SK-N-SH (cell line): ENCODE measurements around the gene LMF1. TPM values are rescaled to one million over a fixed set of nuclear protein-coding genes. Genes with fewer than 3 reads are reported as not detected.

Source experiments
- CTCF ChIA-PET: fragments of 300-600, 350-600 bp; formaldehyde crosslinking; extraction: SDS; loops from one replicate; lab custom pipeline; 2021; lab: Yijun Ruan, JAX
- POLR2A ChIA-PET: fragments of 350-600 bp; sonication (Branson Sonifier 250); formaldehyde crosslinking; extraction: SDS; loops from one replicate; lab custom pipeline; 2020; ENCODE audit warnings: antibody characterized with exemption, inconsistent platforms; lab: Yijun Ruan, JAX
- DNase-seq: peaks from one replicate; pipeline ENCODE4 v3.0.0; 2012
- H2AFZ ChIP-seq: fragments of 200-600 bp; sonication (generic); 2 replicates; pipeline ENCODE4 v1.8.1; 2016; ENCODE audit warnings: antibody characterized with exemption, mild to moderate bottlenecking, low read depth
- H3F3A ChIP-seq: fragments of 200-600 bp; sonication (generic); replicated peaks from 2 replicates; pipeline ENCODE3; 2016; ENCODE audit warnings: antibody characterized with exemption, mild to moderate bottlenecking; ENCODE audit not compliant: insufficient read depth
- H3K27ac ChIP-seq, 2 experiments: fragments of 200-500 bp in 1 of 2; fragments of 200-600 bp in 1 of 2; sonication (Bioruptor generic) in 1 of 2; sonication (generic), shearing (Covaris generic) in 1 of 2; 2 replicates each; pipeline versions ENCODE4 v1.5.1 to v1.6.1; 2014 to 2016; ENCODE audit warnings: low read depth in 2 of 2, inconsistent platforms in 1 of 2, low read length in 1 of 2, mild to moderate bottlenecking in 1 of 2, mixed read lengths in 1 of 2
- H3K27me3 ChIP-seq: fragments of 200-600 bp; sonication (generic), shearing (Covaris generic); 2 replicates; pipeline ENCODE4 v1.6.1; 2016; ENCODE audit warnings: mixed run types; ENCODE audit not compliant: insufficient read depth
- H3K36me3 ChIP-seq, 2 experiments: fragments of 200-500 bp in 1 of 2; fragments of 200-600 bp in 1 of 2; sonication (Bioruptor generic) in 1 of 2; sonication (generic) in 1 of 2; replicated peaks in 1 of 2; 2 replicates each; pipeline versions ENCODE3 to v1.5.1; 2014 to 2016; ENCODE audit warnings: low read length in 1 of 2, mild to moderate bottlenecking in 1 of 2; ENCODE audit not compliant: insufficient read depth in 2 of 2, control insufficient read depth in 1 of 2
- H3K4me1 ChIP-seq, 2 experiments: fragments of 200-500 bp in 1 of 2; fragments of 200-600 bp in 1 of 2; sonication (Bioruptor generic) in 1 of 2; sonication (generic), shearing (Covaris generic) in 1 of 2; 2 replicates each; pipeline versions ENCODE4 v1.5.1 to v1.6.1; 2014 to 2016; ENCODE audit warnings: low read depth in 1 of 2, low read length in 1 of 2, mixed run types in 1 of 2; ENCODE audit not compliant: insufficient read depth in 2 of 2, control insufficient read depth in 1 of 2
- H3K4me2 ChIP-seq: fragments of 200-600 bp; sonication (generic), shearing (Covaris generic); 2 replicates; pipeline ENCODE4 v1.6.1; 2017; ENCODE audit warnings: mixed run types
- H3K4me3 ChIP-seq, 2 experiments: fragments of 200-500 bp in 1 of 2; fragments of 200-600 bp in 1 of 2; sonication (Bioruptor generic) in 1 of 2; sonication (generic), shearing (Covaris generic) in 1 of 2; 2 replicates each; pipeline versions ENCODE4 v1.5.1 to v1.8.1; 2014 to 2016; ENCODE audit warnings: low read depth in 2 of 2, inconsistent platforms in 1 of 2, low read length in 1 of 2, mild to moderate bottlenecking in 1 of 2, mixed read lengths in 1 of 2, moderate library complexity in 1 of 2
- H3K79me2 ChIP-seq: fragments of 200-600 bp; sonication (generic); 2 replicates; pipeline ENCODE4 v1.8.1; 2017; ENCODE audit warnings: mild to moderate bottlenecking; ENCODE audit not compliant: insufficient read depth
- H3K9ac ChIP-seq: fragments of 200-600 bp; sonication (generic); 2 replicates; pipeline ENCODE4 v1.6.1; 2017; ENCODE audit warnings: mixed run types
- H3K9me2 ChIP-seq: fragments of 200-600 bp; sonication (generic); 2 replicates; pipeline ENCODE4 v1.6.1; 2017; ENCODE audit warnings: mixed run types
- H3K9me3 ChIP-seq: fragments of 200-600 bp; sonication (generic); 2 replicates; pipeline ENCODE4 v1.6.1; 2017; ENCODE audit warnings: mixed run types, mild to moderate bottlenecking, moderate library complexity
- H4K20me1 ChIP-seq: fragments of 200-600 bp; sonication (generic); 2 replicates; pipeline ENCODE4 v1.6.1; 2017; ENCODE audit warnings: mild to moderate bottlenecking, mixed run types; ENCODE audit not compliant: insufficient read depth
- CTCF ChIP-seq: fragments of 200-600 bp; sonication (generic); IDR thresholded peaks from 2 replicates; pipeline ENCODE4 v1.6.1; 2017; ENCODE audit warnings: antibody characterized with exemption, mild to moderate bottlenecking, moderate library complexity
- ELF1 ChIP-seq: IDR thresholded peaks from 2 replicates; pipeline ENCODE4 v1.4.0; 2012
- EP300 ChIP-seq, 2 experiments: IDR thresholded peaks; 2 replicates each; pipeline versions ENCODE4 v1.4.0 to v1.6.1; 2012; ENCODE audit warnings: borderline replicate concordance in 1 of 2, low read depth in 1 of 2, low read length in 1 of 2
- FOSL2 ChIP-seq: IDR thresholded peaks from 2 replicates; pipeline ENCODE4 v1.4.0; 2012; ENCODE audit warnings: low read depth, mild to moderate bottlenecking, moderate library complexity, borderline replicate concordance
- FOXJ3 ChIP-seq: sonication (generic); formaldehyde crosslinking; IDR thresholded peaks from 2 replicates; pipeline ENCODE4 v1.5.1; 2020; ENCODE audit warnings: mild to moderate bottlenecking, missing genetic modification reagents
- FOXM1 ChIP-seq: IDR thresholded peaks from 2 replicates; pipeline ENCODE4 v1.4.0; 2012; ENCODE audit warnings: low read depth, mild to moderate bottlenecking
- GABPA ChIP-seq: IDR thresholded peaks from 2 replicates; pipeline ENCODE4 v1.4.0; 2012; ENCODE audit warnings: low read depth, mild to moderate bottlenecking
- MAX ChIP-seq: IDR thresholded peaks from 2 replicates; pipeline ENCODE4 v1.4.0; 2012; ENCODE audit warnings: low read depth
- MEF2A ChIP-seq: IDR thresholded peaks from 2 replicates; pipeline ENCODE4 v1.4.0; 2012; ENCODE audit warnings: low read depth, borderline replicate concordance
- PBX3 ChIP-seq: IDR thresholded peaks from 2 replicates; pipeline ENCODE4; 2012
- POLR2AphosphoS5 ChIP-seq: IDR thresholded peaks from 2 replicates; pipeline ENCODE4 v1.6.1; 2012; ENCODE audit warnings: low read depth, low read length
- RAD21 ChIP-seq: IDR thresholded peaks from 2 replicates; pipeline ENCODE4 v1.6.1; 2012; ENCODE audit warnings: mild to moderate bottlenecking, low read length
- RCOR1 ChIP-seq: fragments of 150-350 bp; IDR thresholded peaks from 2 replicates; pipeline ENCODE4 v1.6.1; 2017; ENCODE audit warnings: antibody characterized with exemption, low read length
- REST ChIP-seq: IDR thresholded peaks from 2 replicates; pipeline ENCODE4 v1.6.1; 2012; ENCODE audit warnings: mild to moderate bottlenecking, low read depth, low read length, moderate library complexity
- RXRA ChIP-seq: IDR thresholded peaks from 2 replicates; pipeline ENCODE4 v1.4.0; 2012; ENCODE audit warnings: low read depth, mild to moderate bottlenecking, borderline replicate concordance
- TAF1 ChIP-seq: IDR thresholded peaks from 2 replicates; pipeline ENCODE4 v1.6.1; 2012; ENCODE audit warnings: low read depth, mild to moderate bottlenecking, low read length, moderate library complexity, borderline replicate concordance
- TEAD4 ChIP-seq: IDR thresholded peaks from 2 replicates; pipeline ENCODE4 v1.4.0; 2012; ENCODE audit warnings: mild to moderate bottlenecking, borderline replicate concordance; ENCODE audit not compliant: insufficient read depth
- USF1 ChIP-seq: IDR thresholded peaks from 2 replicates; pipeline ENCODE4 v1.4.0; 2012; ENCODE audit warnings: low read depth, borderline replicate concordance
- USF2 ChIP-seq: fragments of 150-350 bp; IDR thresholded peaks from 2 replicates; pipeline ENCODE4 v1.6.1; 2017; ENCODE audit warnings: antibody characterized with exemption, low read length, low read depth, borderline replicate concordance
- WGBS: methylation state at CpG from one replicate; pipeline ENCODE4 v1.1.6; 2017; ENCODE audit warnings: low lambda C conversion rate; 5-methylcytosine and 5-hydroxymethylcytosine counted together
- polyA plus RNA-seq, 3 experiments: library from polyadenylated mRNA; depleted of rRNA; stranded (reverse); fragments of >200 nt; gene quantifications; 2 replicates each; pipeline ENCODE4 v1.2.3, GENCODE V29; 2012

Gene LMF1
- polyA plus RNA-seq, 1 of the 3 experiments (the other 2 are of a cell fraction) = 5.7 TPM

- H3K4me3 ChIP-seq = no peak within 1 kb of the TSS
- H3K79me2 ChIP-seq = no peaks in the 10 kb centered on the region
- peaks cover 19% of the 10 kb centered on the region; the same call in 1 of the 2 replicates for H4K20me1 ChIP-seq
- ChIA-PET CTCF (interaction anchor here (1.0 to 1.4 kb wide), 2 partner anchors 13 to 124 kb away, joined by 4 read pairs; no protein-coding TSS in a partner anchor), POLR2A (no interaction called here)
- no peak within 1 kb of the TSS for H3K27ac ChIP-seq
- no peaks in the 10 kb centered on the region for H3K9me3 ChIP-seq
- H3K4me1 ChIP-seq = no peaks in the 10 kb centered on the region
- H2AFZ ChIP-seq = no peak within 1 kb of the TSS
- H3K36me3 ChIP-seq = no peaks in the 10 kb centered on the region
- DNase-seq = peak; percentile 51
- TF ChIP-seq TAF1 (no peak), RCOR1 (no peak), FOXJ3 (CRISPR knock-in tag) (no peak)
- peaks cover 3% of the 10 kb centered on the region for H3F3A ChIP-seq
- WGBS = no CpG with 5 or more reads among the region's 80 CpGs
- no peak within 1 kb of the TSS for H3K9ac ChIP-seq
- no peak within 1 kb of the TSS for H3K4me2 ChIP-seq
- H3K9me2 ChIP-seq = no peaks in the 10 kb centered on the region
- peaks cover 90% of the 10 kb centered on the region for H3K27me3 ChIP-seq
These were observed 10.9 kb upstream of the LMF1 start, which contains the start of gene SOX8 for GRCh38 chr16:981695-982144. Gene SOX8, plus strand, starts transcription at chr16:981770. Its CDS starts 153 bp downstream, at chr16:981923.

- Histone ChIP-seq H3K4me3 (no peak overlapping the region), H3K4me2 (no peak overlapping the region), H3K9ac (no peak overlapping the region), H3K79me2 (no peaks in the 10 kb centered on the region), H3K4me1 (no peaks in the 10 kb centered on the region), H2AFZ (no peak overlapping the region), H3K27me3 (peaks cover 90% of the 10 kb centered on the region), H3K9me3 (no peaks in the 10 kb centered on the region), H3F3A (no peaks in the 10 kb centered on the region), H4K20me1 (peaks cover 19% of the 10 kb centered on the region; the same call in 1 of the 2 replicates), H3K9me2 (no peaks in the 10 kb centered on the region), H3K27ac (no peak overlapping the region), H3K36me3 (no peaks in the 10 kb centered on the region)
- peak; percentile 37 for DNase-seq
- CTCF ChIA-PET = no interaction called here
- POLR2A ChIA-PET = no interaction called here
- no peak for TF ChIP-seq ELF1
- no peak for TF ChIP-seq FOXM1
- no peak for TF ChIP-seq EP300 (IDR thresholded peaks at IDR 0.05; ENCODE audit: borderline replicate concordance in 1 of 2, low read depth in 1 of 2, low read length in 1 of 2)
- TF ChIP-seq POLR2AphosphoS5 = no peak
- TF ChIP-seq PBX3 = no peak
- no peak for TF ChIP-seq REST
- no peak for TF ChIP-seq GABPA
- TF ChIP-seq MEF2A = no peak
- TF ChIP-seq FOSL2 = no peak
- no peak for TF ChIP-seq TEAD4
- TF ChIP-seq CTCF = no peak
- TF ChIP-seq USF1 = no peak
- TF ChIP-seq MAX = no peak
- no peak for TF ChIP-seq RAD21
- no peak for TF ChIP-seq USF2
- TF ChIP-seq RXRA = no peak
- no CpG with 5 or more reads among the region's 31 CpGs for WGBS
These were observed 9.7 kb upstream of the LMF1 start for GRCh38 chr16:980595-980854.
